ENCODE measurements around the gene SUSD1.

DNA sequence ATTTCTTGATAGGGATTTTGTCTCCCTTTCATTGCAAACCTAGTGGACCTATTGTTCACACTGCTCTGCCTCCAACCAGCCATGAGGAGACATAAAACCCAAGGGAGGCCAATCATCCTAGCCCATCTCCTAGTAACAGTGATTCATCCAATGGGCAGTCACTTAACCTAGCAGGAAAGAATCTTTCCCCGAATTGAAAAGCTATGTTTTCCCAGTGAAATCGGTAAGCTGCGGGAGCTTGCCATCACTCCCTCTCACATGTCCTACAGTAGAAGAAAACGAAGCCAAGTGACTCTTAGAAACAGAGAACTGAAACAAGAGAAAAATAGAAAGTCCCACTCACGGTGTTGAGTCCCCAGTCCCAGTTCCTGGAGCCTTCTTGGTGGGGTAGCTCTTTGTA lies 123.3 kb downstream of the SUSD1 start:
- TF ChIP-seq, protein P1, sequence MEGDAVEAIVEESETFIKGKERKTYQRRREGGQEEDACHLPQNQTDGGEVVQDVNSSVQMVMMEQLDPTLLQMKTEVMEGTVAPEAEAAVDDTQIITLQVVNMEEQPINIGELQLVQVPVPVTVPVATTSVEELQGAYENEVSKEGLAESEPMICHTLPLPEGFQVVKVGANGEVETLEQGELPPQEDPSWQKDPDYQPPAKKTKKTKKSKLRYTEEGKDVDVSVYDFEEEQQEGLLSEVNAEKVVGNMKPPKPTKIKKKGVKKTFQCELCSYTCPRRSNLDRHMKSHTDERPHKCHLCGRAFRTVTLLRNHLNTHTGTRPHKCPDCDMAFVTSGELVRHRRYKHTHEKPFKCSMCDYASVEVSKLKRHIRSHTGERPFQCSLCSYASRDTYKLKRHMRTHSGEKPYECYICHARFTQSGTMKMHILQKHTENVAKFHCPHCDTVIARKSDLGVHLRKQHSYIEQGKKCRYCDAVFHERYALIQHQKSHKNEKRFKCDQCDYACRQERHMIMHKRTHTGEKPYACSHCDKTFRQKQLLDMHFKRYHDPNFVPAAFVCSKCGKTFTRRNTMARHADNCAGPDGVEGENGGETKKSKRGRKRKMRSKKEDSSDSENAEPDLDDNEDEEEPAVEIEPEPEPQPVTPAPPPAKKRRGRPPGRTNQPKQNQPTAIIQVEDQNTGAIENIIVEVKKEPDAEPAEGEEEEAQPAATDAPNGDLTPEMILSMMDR (IDR thresholded peaks at IDR 0.05; ENCODE audit: low read depth, low read length): no peak
- no peak for TF ChIP-seq POLR2A (IDR thresholded peaks at IDR 0.05; ENCODE audit: extremely low read depth, insufficient read length)
- TF ChIP-seq, protein P2, sequence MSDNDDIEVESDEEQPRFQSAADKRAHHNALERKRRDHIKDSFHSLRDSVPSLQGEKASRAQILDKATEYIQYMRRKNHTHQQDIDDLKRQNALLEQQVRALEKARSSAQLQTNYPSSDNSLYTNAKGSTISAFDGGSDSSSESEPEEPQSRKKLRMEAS (IDR thresholded peaks at IDR 0.05; ENCODE audit: low read depth, low read length): no peak
